T-cell (primary cell): ENCODE measurements around the gene ZKSCAN5. TPM values are rescaled to one million over a fixed set of nuclear protein-coding genes. Genes with fewer than 3 reads are reported as not detected.
"Not testable (repeated sequence)": the region's sequence is repeated elsewhere in the genome, so short reads cannot be mapped to it uniquely, and the experiment has no call there.

Experiments used
- ATAC-seq, 4 experiments: fragments of 200-7000 bp in 3 of 4; fragments of 150-1000 bp in 1 of 4; cut with Tn5 transposase; replicated peaks in 1 of 4; 1 replicate in 3 of 4; 2 replicates in 1 of 4; pipeline ENCODE4 v1.10.0; 2021; ENCODE audit warnings: moderate library complexity in 3 of 4, mild to moderate bottlenecking in 2 of 4, moderate number of reproducible peaks in 1 of 4
- CTCF ChIA-PET, 2 donors: fragments of 300-600 bp; sonication (Branson Sonifier 250); formaldehyde crosslinking; loops; one replicate each; lab custom pipeline; 2022; ENCODE audit warnings: antibody characterized with exemption in 2 of 2; lab: Charles Lee
- POLR2A ChIA-PET, 2 donors: fragments of 300-600 bp; sonication (Branson Sonifier 250); formaldehyde crosslinking; loops; one replicate each; lab custom pipeline; 2022; ENCODE audit warnings: antibody characterized with exemption in 2 of 2; lab: Charles Lee
- DNase-seq, 35 experiments: peaks; one replicate each; pipeline versions ENCODE4 v3.0.0 to v3.0.0-alpha.2; 2013 to 2023
- H3K27ac ChIP-seq: one replicate; pipeline ENCODE4 v1.5.1; 2013; ENCODE audit warnings: low read length
- H3K27me3 ChIP-seq, 2 experiments: replicated peaks in 1 of 2; 1 replicate in 1 of 2; 2 replicates in 1 of 2; pipeline versions ENCODE4 v1.6.1 to v1.7.0; 2013; ENCODE audit warnings: low read length in 1 of 2, mixed read lengths in 1 of 2; ENCODE audit not compliant: control insufficient read depth in 2 of 2, insufficient read depth in 2 of 2; ENCODE audit errors: extremely low read depth in 1 of 2
- H3K36me3 ChIP-seq, 2 donors: 1 replicate in 1 of 2; 2 replicates in 1 of 2; pipeline versions ENCODE4 v1.6.1 to v1.7.0; 2013; ENCODE audit warnings: low read length in 1 of 2; ENCODE audit not compliant: control insufficient read depth in 2 of 2, insufficient read depth in 1 of 2; ENCODE audit errors: extremely low read depth in 1 of 2
- H3K4me1 ChIP-seq, 2 experiments: 1 replicate in 1 of 2; 2 replicates in 1 of 2; pipeline versions ENCODE4 v1.6.1 to v1.7.0; 2013; ENCODE audit warnings: low read length in 2 of 2, mixed read lengths in 1 of 2; ENCODE audit not compliant: insufficient read depth in 2 of 2, control insufficient read depth in 1 of 2; ENCODE audit errors: extremely low read depth in 1 of 2
- H3K4me3 ChIP-seq, 2 donors: 1 replicate in 1 of 2; 2 replicates in 1 of 2; pipeline versions ENCODE4 v1.5.1 to v1.7.0; 2013; ENCODE audit warnings: mild to moderate bottlenecking in 2 of 2, low read length in 1 of 2, moderate library complexity in 1 of 2; ENCODE audit not compliant: control insufficient read depth in 1 of 2; ENCODE audit errors: extremely low read depth in 1 of 2
- H3K9me3 ChIP-seq: 2 replicates; pipeline ENCODE4 v1.7.0; 2013
- H3K27ac Mint-ChIP-seq, 2 donors: one replicate each; pipeline ENCODE4 v1.8.0; 2020 to 2021; ENCODE audit warnings: mild to moderate bottlenecking in 2 of 2, mixed read lengths in 2 of 2
- H3K27me3 Mint-ChIP-seq, 2 donors: one replicate each; pipeline ENCODE4 v1.8.0; 2021 to 2022; ENCODE audit warnings: mixed read lengths in 2 of 2
- H3K36me3 Mint-ChIP-seq: one replicate; pipeline ENCODE4 v1.8.0; 2021; ENCODE audit warnings: mixed read lengths
- H3K4me1 Mint-ChIP-seq, 3 donors: one replicate each; pipeline ENCODE4 v1.8.0; 2020 to 2022; ENCODE audit warnings: mixed read lengths in 3 of 3, mild to moderate bottlenecking in 1 of 3
- H3K4me3 Mint-ChIP-seq, 3 donors: one replicate each; pipeline ENCODE4 v1.8.0; 2020 to 2022; ENCODE audit warnings: mild to moderate bottlenecking in 3 of 3, mixed read lengths in 3 of 3, moderate library complexity in 3 of 3
- H3K9me3 Mint-ChIP-seq, 3 donors: one replicate each; pipeline ENCODE4 v1.8.0; 2020 to 2022; ENCODE audit warnings: mixed read lengths in 3 of 3
- WGBS: methylation state at CpG from one replicate; pipeline ENCODE4 v1.1.5; 2013; ENCODE audit warnings: missing lambda C conversion rate; ENCODE audit not compliant: insufficient coverage; 5-methylcytosine and 5-hydroxymethylcytosine counted together
- total RNA-seq, 35 experiments: library from RNA in 6 of 35; stranded (reverse) in 6 of 35; fragments of 120-200 nt in 1 of 35; gene quantifications; one replicate each; pipeline versions ENCODE4 v1.2.1 to v1.2.4 and lab custom pipeline; 2013 to 2026

The ZKSCAN5 gene
- total RNA-seq, 5 donors from 2014 or later (not counting 1 experiment from before 2014, with no cell fraction given), result 5.4 to 9.1 (median 8.2) TPM

- peak; percentile 80 to 96 (median 89) for DNase-seq
- peaks cover 21% of the 10 kb centered on the region for H3K36me3 Mint-ChIP-seq
- H3K4me1 Mint-ChIP-seq, result peaks cover 28 to 37% (median 29%) of the 10 kb centered on the region in 3 donors
- peak within 1 kb of the TSS; percentile 94 for H3K27ac ChIP-seq
- H3K4me3 ChIP-seq, result peak within 1 kb of the TSS; percentile 87 to 99
- CTCF ChIA-PET, result interaction anchor here in 1 of 2 donors (0.8 kb wide), 1 partner anchor 117 kb away, joined by 3 read pairs; the partner anchor contains the start of gene ZSCAN25
- POLR2A ChIA-PET, result interaction anchor here (0.5 to 1.2 kb wide), 8 partner anchors 12 to 602 kb away, joined by 3 to 6 read pairs (median 3); partner anchors contain the start of gene ZNF655 (in 1 of the 2)
- H3K4me1 ChIP-seq, result peaks cover 12 to 45% of the 10 kb centered on the region in 2 experiments
- ATAC-seq, result peak; percentile 43 to 49 (median 45)
- H3K9me3 ChIP-seq, result no peaks in the 10 kb centered on the region
- H3K36me3 ChIP-seq, result peaks cover 0 to 20% of the 10 kb centered on the region in 2 donors
- peak within 1 kb of the TSS; percentile 95 to 100 (median 97) for H3K4me3 Mint-ChIP-seq
- WGBS, result 1% methylated on average over 64 of the region's 68 CpGs
- H3K9me3 Mint-ChIP-seq, result no peaks in the 10 kb centered on the region
- no peaks in the 10 kb centered on the region for H3K27me3 Mint-ChIP-seq
- no peaks in the 10 kb centered on the region for H3K27me3 ChIP-seq
- peak within 1 kb of the TSS; percentile 97 to 99 for H3K27ac Mint-ChIP-seq
Observed at GRCh38 chr7:99499721-99500636, 4.5 kb upstream of the ZKSCAN5 start, which contains the start of gene ZNF394. TSS of gene ZNF394 (minus strand) at chr7:99500281. CDS start at chr7:99500093, 188 bp downstream.

- Mint-ChIP-seq H3K4me3 (peak overlapping the region; percentile 95 to 100 (median 97)), H3K27me3 (no peaks in the 10 kb centered on the region), H3K27ac (peak overlapping the region; percentile 97 to 99), H3K4me1 (peaks cover 33 to 41% (median 34%) of the 10 kb centered on the region in 3 donors), H3K9me3 (no peaks in the 10 kb centered on the region), H3K36me3 (peaks cover 20% of the 10 kb centered on the region)
- no peaks in the 10 kb centered on the region for H3K9me3 ChIP-seq
- H3K27ac ChIP-seq, result peak overlapping the region; percentile 94
- ATAC-seq, result no peak
- no peaks in the 10 kb centered on the region for H3K27me3 ChIP-seq
- DNase-seq, result no peak
- peak overlapping the region; percentile 87 to 99 for H3K4me3 ChIP-seq
- WGBS, result 50% methylated on average over 5 of the region's 16 CpGs
- ChIA-PET POLR2A (interaction anchor here (0.6 to 1.2 kb wide), 4 partner anchors 29 to 1369 kb away, joined by 3 to 6 read pairs (median 4); no protein-coding TSS in a partner anchor), CTCF (no interaction called here)
- H3K4me1 ChIP-seq, result peaks cover 15 to 50% of the 10 kb centered on the region in 2 experiments
- peaks cover 0 to 18% of the 10 kb centered on the region in 2 donors for H3K36me3 ChIP-seq
Observed at GRCh38 chr7:99500637-99501009, 3.8 kb upstream of the ZKSCAN5 start.

- H3K4me3 ChIP-seq, CTCF ChIA-PET, H3K27me3 ChIP-seq, H3K27ac ChIP-seq, ATAC-seq, H3K27me3 Mint-ChIP-seq, H3K9me3 ChIP-seq, H3K9me3 Mint-ChIP-seq: not testable (repeated sequence)
- Mint-ChIP-seq H3K4me1 (peaks cover 36 to 45% (median 37%) of the 10 kb centered on the region in 3 donors), H3K4me3 (peak overlapping the region; percentile 95 to 100 (median 97)), H3K27ac (peak overlapping the region in 1 of 2 donors; percentile 52), H3K36me3 (peaks cover 17% of the 10 kb centered on the region)
- 97% methylated on average over 9 of the region's 12 CpGs for WGBS
- Histone ChIP-seq H3K4me1 (peaks cover 21 to 53% of the 10 kb centered on the region in 2 experiments), H3K36me3 (peaks cover 0 to 16% of the 10 kb centered on the region in 2 donors)
- POLR2A ChIA-PET, result interaction anchor here (0.6 to 1.2 kb wide), 2 partner anchors 30 to 1369 kb away, joined by 4 to 6 read pairs; no protein-coding TSS in a partner anchor
- peak in 1 of 35 experiments; percentile 3 for DNase-seq
Observed at GRCh38 chr7:99501236-99501635, 3.2 kb upstream of the ZKSCAN5 start.

- POLR2A ChIA-PET, result interaction anchor here (0.6 to 1.2 kb wide), 7 partner anchors 11 to 95 kb away, joined by 3 to 10 read pairs (median 3); partner anchors contain the start of genes ZNF655 (in 2 of the 2), BUD31 (in 1 of the 2), FAM200A (in 1 of the 2) and PDAP1 (in 1 of the 2)
- Histone ChIP-seq H3K27ac (peak overlapping the region; percentile 82), H3K9me3 (no peaks in the 10 kb centered on the region), H3K4me3 (peak overlapping the region; percentile 84 to 92), H3K4me1 (peaks cover 16 to 38% of the 10 kb centered on the region in 2 experiments), H3K36me3 (no peaks in the 10 kb centered on the region), H3K27me3 (no peaks in the 10 kb centered on the region)
- ATAC-seq (no peak), DNase-seq (no peak)
- peaks cover 27 to 41% (median 32%) of the 10 kb centered on the region in 3 donors for H3K4me1 Mint-ChIP-seq
- 11% methylated on average over 19 of the region's 19 CpGs for WGBS
- H3K27ac Mint-ChIP-seq, result peak overlapping the region; percentile 98 to 99
- H3K27me3 Mint-ChIP-seq, result no peaks in the 10 kb centered on the region
- peaks cover 3% of the 10 kb centered on the region for H3K36me3 Mint-ChIP-seq
- H3K4me3 Mint-ChIP-seq, result peak overlapping the region; percentile 89 to 99 (median 96)
- H3K9me3 Mint-ChIP-seq, result no peaks in the 10 kb centered on the region
- CTCF ChIA-PET, result interaction anchor here in 1 of 2 donors (0.8 to 1.2 kb wide), 6 partner anchors 12 to 112 kb away, joined by 3 to 5 read pairs (median 4); partner anchors contain the start of genes ATP5MF, BUD31, FAM200A and PDAP1
Observed at GRCh38 chr7:99504281-99504602, 220 bp upstream of the ZKSCAN5 start.

GRCh38 chr7:99505324-99505662 is 831 bp downstream of the ZKSCAN5 start:
- H3K27ac Mint-ChIP-seq, result peak overlapping the region; percentile 98 to 99
- H3K9me3 Mint-ChIP-seq, result no peaks in the 10 kb centered on the region
- DNase-seq (no peak), ATAC-seq (no peak)
- H3K27me3 Mint-ChIP-seq, result no peaks in the 10 kb centered on the region
- H3K4me1 ChIP-seq, result peaks cover 16 to 38% of the 10 kb centered on the region in 2 experiments
- H3K36me3 Mint-ChIP-seq, result no peaks in the 10 kb centered on the region
- H3K27ac ChIP-seq, result peak overlapping the region; percentile 82
- peak overlapping the region; percentile 84 to 92 for H3K4me3 ChIP-seq
- H3K9me3 ChIP-seq, result no peaks in the 10 kb centered on the region
- POLR2A ChIA-PET, result interaction anchor here (0.5 to 1.2 kb wide), 10 partner anchors 18 to 637 kb away, joined by 3 to 10 read pairs (median 3); partner anchors contain the start of genes BUD31 (in 1 of the 2), PDAP1 (in 1 of the 2) and ZNF655 (in 1 of the 2)
- peak overlapping the region; percentile 89 to 99 (median 96) for H3K4me3 Mint-ChIP-seq
- H3K27me3 ChIP-seq, result no peaks in the 10 kb centered on the region
- 5% methylated on average over 4 of the region's 11 CpGs for WGBS
- H3K4me1 Mint-ChIP-seq, result peaks cover 21 to 39% (median 31%) of the 10 kb centered on the region in 3 donors
- H3K36me3 ChIP-seq, result no peaks in the 10 kb centered on the region
- CTCF ChIA-PET, result interaction anchor here in 1 of 2 donors (0.6 to 1.2 kb wide), 9 partner anchors 11 to 1810 kb away, joined by 3 to 5 read pairs (median 4); partner anchors contain the start of genes BUD31 and PDAP1

- ATAC-seq (no peak), DNase-seq (no peak)
- no peak overlapping the region for H3K27ac ChIP-seq
- H3K9me3 Mint-ChIP-seq, result no peaks in the 10 kb centered on the region
- POLR2A ChIA-PET, result no interaction called here
- no peaks in the 10 kb centered on the region for H3K4me1 ChIP-seq
- H3K4me1 Mint-ChIP-seq, result peaks cover 9 to 12% (median 10%) of the 10 kb centered on the region in 3 donors
- H3K27ac Mint-ChIP-seq, result no peak overlapping the region
- H3K4me3 ChIP-seq, result no peak overlapping the region
- H3K27me3 ChIP-seq, result no peaks in the 10 kb centered on the region
- no peaks in the 10 kb centered on the region for H3K9me3 ChIP-seq
- H3K36me3 ChIP-seq, result peaks cover 11 to 31% of the 10 kb centered on the region in 2 donors
- H3K27me3 Mint-ChIP-seq, result no peaks in the 10 kb centered on the region
- no CpG with 5 or more reads among the region's 1 CpG for WGBS
- no peak overlapping the region for H3K4me3 Mint-ChIP-seq
- CTCF ChIA-PET, result no interaction called here
- H3K36me3 Mint-ChIP-seq, result peaks cover 29% of the 10 kb centered on the region
Observed at GRCh38 chr7:99514050-99514449, 9.6 kb downstream of the ZKSCAN5 start.
